IMR-90 (cell line): ENCODE results near the gene OTOR.

Experiments
- BHLHE40 ChIP-seq: fragments of 150-350 bp; IDR thresholded peaks from 2 replicates; pipeline ENCODE4 v1.6.1; 2016; ENCODE audit warnings: mild to moderate bottlenecking, low read depth, low read length
- CTCF ChIP-seq: conservative IDR thresholded peaks from 2 replicates; pipeline ENCODE4 v1.5.1; 2012; ENCODE audit warnings: mild to moderate bottlenecking, low read depth, low read length, improper control_type of control experiment
- POLR2A ChIP-seq: IDR thresholded peaks from 2 replicates; pipeline ENCODE4 v1.6.1; 2012; ENCODE audit warnings: mild to moderate bottlenecking, low read depth, low read length
- RAD21 ChIP-seq: IDR thresholded peaks from 2 replicates; pipeline ENCODE4 v1.6.1; 2012; ENCODE audit warnings: low read length, improper control_type of control experiment
- RFX5 ChIP-seq: IDR thresholded peaks from 2 replicates; pipeline ENCODE4 v1.8.0; 2012; ENCODE audit warnings: low read depth, mild to moderate bottlenecking, low read length, moderate library complexity
- SMC3 ChIP-seq: fragments of 150-350 bp; IDR thresholded peaks from 2 replicates; pipeline ENCODE4 v1.6.1; 2016; ENCODE audit warnings: low read depth, mild to moderate bottlenecking, antibody characterized with exemption, low read length, moderate library complexity
- USF2 ChIP-seq: fragments of 150-350 bp; IDR thresholded peaks from 2 replicates; pipeline ENCODE4 v1.6.1; 2017; ENCODE audit warnings: mild to moderate bottlenecking, antibody characterized with exemption, low read length, low read depth

- TF ChIP-seq CTCF (no peak), USF2 (no peak), RAD21 (no peak), SMC3 (no peak), POLR2A (no peak), BHLHE40 (no peak), RFX5 (no peak)
Observed at GRCh38 chr20:16711661-16712258, 36.4 kb upstream of the OTOR start.
